ENCODE measurements around the gene PCBP1. TPM values are rescaled to one million over a fixed set of nuclear protein-coding genes. Genes with fewer than 3 reads are reported as not detected.
A peak's percentile ranks its signal among the peaks of the same experiment; 100 is the strongest.

The PCBP1 gene
- total and polyA plus RNA-seq, 9 of the 15 experiments (the other 6 are each of a cell fraction or from before 2014, with no cell fraction given) = 19.2 to 407 (median 78.1) TPM

- peak; percentile 60 for TF ChIP-seq MAX (CRISPR knock-in tag; IDR thresholded peaks at IDR 0.05)
- TF ChIP-seq MYC (IDR thresholded peaks at IDR 0.05; ENCODE audit: low read depth, low read length) = no peak
- TF ChIP-seq MYC (CRISPR knock-in tag; IDR thresholded peaks at IDR 0.05; ENCODE audit: borderline replicate concordance, low read depth) = peak; percentile 56; the same call in 1 of the 2 replicates
- no peak for TF ChIP-seq NCOA6 (IDR thresholded peaks at IDR 0.05)
- peak; percentile 51; the same call in 1 of the 2 replicates for TF ChIP-seq TRIM25 (IDR thresholded peaks at IDR 0.05; ENCODE audit: borderline replicate concordance)
- TF ChIP-seq ID3 (CRISPR knock-in tag; IDR thresholded peaks at IDR 0.05) = no peak
- no peak for TF ChIP-seq ID3 (tag; IDR thresholded peaks at IDR 0.05)
- peak; percentile 69 for TF ChIP-seq MAFK (IDR thresholded peaks at IDR 0.05; ENCODE audit: low read length)
- TF ChIP-seq IRF1 (CRISPR knock-in tag; IDR thresholded peaks at IDR 0.05; ENCODE audit: borderline replicate concordance) = no peak
- peak; percentile 7; the same call in 1 of the 2 replicates for TF ChIP-seq MBD2 (IDR thresholded peaks at IDR 0.05; ENCODE audit: borderline replicate concordance, low read depth)
- peak; percentile 84 to 92 for TF ChIP-seq MLLT1 (IDR thresholded peaks at IDR 0.05)
- peak; percentile 79 for TF ChIP-seq ZNF592 (IDR thresholded peaks at IDR 0.05)
- TF ChIP-seq KDM2B (CRISPR knock-in tag; IDR thresholded peaks at IDR 0.05) = peak; percentile 12; the same call in 1 of the 2 replicates
- TF ChIP-seq RNF219 (CRISPR knock-in tag; IDR thresholded peaks at IDR 0.05) = 0 out of 2 replicates have a peak, but pooled peaks have one; percentile 59
Observed at GRCh38 chr2:70087702-70088597, 673 bp downstream of the PCBP1 start (continued).

All from K562 (cell line).